ENCODE data around the gene BRSK2. TPM values are rescaled to one million over a fixed set of nuclear protein-coding genes. Genes with fewer than 3 reads are reported as not detected.

Gene BRSK2
- total RNA-seq, 1 donor from 2014 or later, result 9.3 TPM

DNA sequence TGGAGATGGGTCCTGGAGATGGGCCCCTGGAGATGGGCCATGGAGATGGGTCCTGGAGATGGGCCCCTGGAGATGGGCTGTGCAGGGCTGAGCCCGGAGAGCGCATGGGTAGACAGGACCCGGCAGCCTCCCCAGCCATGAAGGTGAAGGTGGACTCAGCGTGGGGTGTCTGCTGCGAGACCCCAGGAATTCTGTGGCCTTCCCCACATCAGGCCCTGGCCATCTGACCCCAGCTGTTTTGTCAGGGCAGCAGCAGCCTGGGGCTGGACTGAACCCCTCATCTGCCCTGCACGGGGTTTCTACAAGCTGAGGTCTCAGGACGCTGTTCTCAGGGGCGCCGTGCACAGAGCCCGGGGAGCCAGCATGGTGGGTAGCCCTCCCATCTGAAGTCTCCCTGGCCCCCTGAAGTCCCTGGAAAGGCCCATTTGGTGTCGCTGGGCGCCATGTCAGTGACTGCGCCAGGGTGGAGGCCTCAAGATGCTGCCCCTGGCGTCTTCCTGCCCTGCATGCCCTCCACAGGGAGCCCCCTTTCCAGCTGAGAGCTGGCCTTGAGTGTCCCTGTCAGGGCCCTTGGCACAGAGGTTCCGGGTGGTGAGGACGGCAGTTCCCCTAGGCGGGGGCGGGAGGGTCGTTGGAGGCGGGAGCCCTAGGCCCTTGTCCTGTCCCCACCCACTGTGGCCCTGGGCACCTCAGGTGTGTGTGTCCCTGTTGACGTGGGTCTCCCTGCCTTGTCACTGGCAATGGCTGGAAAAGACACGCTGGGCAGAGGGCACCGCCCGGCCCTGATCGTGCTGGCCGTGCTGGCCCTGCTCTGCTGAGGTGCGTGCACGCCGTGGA, 5.4 kb downstream of the BRSK2 start:
- H3K27me3 ChIP-seq, result peaks cover 27% of the 10 kb centered on the region
- TF ChIP-seq, protein P1, sequence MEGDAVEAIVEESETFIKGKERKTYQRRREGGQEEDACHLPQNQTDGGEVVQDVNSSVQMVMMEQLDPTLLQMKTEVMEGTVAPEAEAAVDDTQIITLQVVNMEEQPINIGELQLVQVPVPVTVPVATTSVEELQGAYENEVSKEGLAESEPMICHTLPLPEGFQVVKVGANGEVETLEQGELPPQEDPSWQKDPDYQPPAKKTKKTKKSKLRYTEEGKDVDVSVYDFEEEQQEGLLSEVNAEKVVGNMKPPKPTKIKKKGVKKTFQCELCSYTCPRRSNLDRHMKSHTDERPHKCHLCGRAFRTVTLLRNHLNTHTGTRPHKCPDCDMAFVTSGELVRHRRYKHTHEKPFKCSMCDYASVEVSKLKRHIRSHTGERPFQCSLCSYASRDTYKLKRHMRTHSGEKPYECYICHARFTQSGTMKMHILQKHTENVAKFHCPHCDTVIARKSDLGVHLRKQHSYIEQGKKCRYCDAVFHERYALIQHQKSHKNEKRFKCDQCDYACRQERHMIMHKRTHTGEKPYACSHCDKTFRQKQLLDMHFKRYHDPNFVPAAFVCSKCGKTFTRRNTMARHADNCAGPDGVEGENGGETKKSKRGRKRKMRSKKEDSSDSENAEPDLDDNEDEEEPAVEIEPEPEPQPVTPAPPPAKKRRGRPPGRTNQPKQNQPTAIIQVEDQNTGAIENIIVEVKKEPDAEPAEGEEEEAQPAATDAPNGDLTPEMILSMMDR (IDR thresholded peaks at IDR 0.05), result no peak
- no peaks in the 10 kb centered on the region for H3K9me3 ChIP-seq
- intact Hi-C loops (cut with DNase I), result no loop called here
- DNase-seq (ENCODE audit: low spot score in 2 of 2), result no peak
- H3K4me1 ChIP-seq, result peaks cover 4 to 6% of the 10 kb centered on the region in 2 donors
- H3K4me3 ChIP-seq, result no peak overlapping the region
- H3K36me3 ChIP-seq, result no peaks in the 10 kb centered on the region
- no peak overlapping the region for H3K27ac ChIP-seq

DNA sequence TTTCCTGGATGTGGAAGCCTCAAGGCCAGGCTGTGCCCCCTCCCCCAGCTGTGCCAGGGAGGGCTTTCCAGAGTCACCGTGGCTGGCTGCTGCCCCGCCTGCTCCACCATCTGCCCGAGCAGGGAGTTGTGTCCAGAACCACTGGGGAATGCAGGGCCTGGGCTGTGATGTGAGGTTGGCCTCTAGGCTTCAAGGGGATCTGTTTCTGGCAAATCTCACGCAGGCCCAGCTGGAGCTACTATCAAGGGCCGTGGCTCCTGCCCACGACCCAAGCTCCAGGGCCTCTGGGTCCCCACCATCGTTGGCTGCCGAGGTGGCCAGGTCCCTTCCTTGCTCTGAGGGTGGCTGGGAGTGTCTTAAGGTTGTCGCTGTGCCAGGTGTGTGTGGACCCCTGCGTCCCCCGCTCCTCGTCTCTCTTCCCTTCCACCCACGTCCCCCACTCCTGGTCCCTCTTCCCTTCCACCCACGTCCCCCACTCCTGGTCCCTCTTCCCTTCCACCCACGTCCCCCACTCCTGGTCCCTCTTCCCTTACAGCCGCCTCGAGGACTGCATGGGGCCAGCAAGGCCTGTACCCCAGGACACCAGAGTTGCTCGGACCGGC, 6.1 kb downstream of the BRSK2 start:
- no peaks in the 10 kb centered on the region for H3K9me3 ChIP-seq
- intact Hi-C loops (cut with DNase I), result no loop called here
- no peak for DNase-seq (ENCODE audit: low spot score in 2 of 2)
- no peak overlapping the region for H3K27ac ChIP-seq
- no peaks in the 10 kb centered on the region for H3K36me3 ChIP-seq
- H3K27me3 ChIP-seq, result peaks cover 24% of the 10 kb centered on the region
- peaks cover under 1 to 4% of the 10 kb centered on the region in 2 donors for H3K4me1 ChIP-seq
- no peak overlapping the region for H3K4me3 ChIP-seq
- TF ChIP-seq, protein P1 (IDR thresholded peaks at IDR 0.05), result no peak

DNA sequence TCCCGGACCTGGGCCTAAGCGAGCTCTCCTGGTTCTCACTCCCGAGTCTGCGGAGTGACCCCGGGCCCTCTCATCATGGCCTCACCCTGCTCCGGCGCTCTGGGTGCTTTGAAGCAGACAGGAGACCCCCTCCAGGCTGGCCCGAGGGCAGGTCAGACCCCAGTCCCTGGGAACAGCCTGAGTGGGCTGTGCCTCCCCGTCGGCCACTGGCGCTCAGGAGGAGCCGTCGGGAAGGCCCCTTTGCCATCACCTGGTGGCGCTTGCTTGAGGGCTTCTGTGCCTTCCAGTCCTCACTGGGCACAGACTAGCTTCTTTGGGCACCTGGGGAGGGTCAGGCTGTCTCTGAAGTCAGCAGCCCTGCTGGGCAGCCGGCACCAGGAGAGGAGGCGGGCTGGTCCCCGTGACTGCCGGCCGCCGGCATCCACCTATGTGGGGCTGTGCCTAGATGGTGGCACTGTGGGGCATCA, 6.7 kb downstream of the BRSK2 start:
- intact Hi-C loops (cut with DNase I), result no loop called here
- H3K27ac ChIP-seq, result no peak overlapping the region
- H3K36me3 ChIP-seq, result no peaks in the 10 kb centered on the region
- no peak overlapping the region for H3K4me3 ChIP-seq
- no peaks in the 10 kb centered on the region for H3K9me3 ChIP-seq
- TF ChIP-seq, protein P1 (IDR thresholded peaks at IDR 0.05), result no peak
- no peak for DNase-seq (ENCODE audit: low spot score in 2 of 2)
- peaks cover 19% of the 10 kb centered on the region for H3K27me3 ChIP-seq
- H3K4me1 ChIP-seq, result no peaks in the 10 kb centered on the region

DNA sequence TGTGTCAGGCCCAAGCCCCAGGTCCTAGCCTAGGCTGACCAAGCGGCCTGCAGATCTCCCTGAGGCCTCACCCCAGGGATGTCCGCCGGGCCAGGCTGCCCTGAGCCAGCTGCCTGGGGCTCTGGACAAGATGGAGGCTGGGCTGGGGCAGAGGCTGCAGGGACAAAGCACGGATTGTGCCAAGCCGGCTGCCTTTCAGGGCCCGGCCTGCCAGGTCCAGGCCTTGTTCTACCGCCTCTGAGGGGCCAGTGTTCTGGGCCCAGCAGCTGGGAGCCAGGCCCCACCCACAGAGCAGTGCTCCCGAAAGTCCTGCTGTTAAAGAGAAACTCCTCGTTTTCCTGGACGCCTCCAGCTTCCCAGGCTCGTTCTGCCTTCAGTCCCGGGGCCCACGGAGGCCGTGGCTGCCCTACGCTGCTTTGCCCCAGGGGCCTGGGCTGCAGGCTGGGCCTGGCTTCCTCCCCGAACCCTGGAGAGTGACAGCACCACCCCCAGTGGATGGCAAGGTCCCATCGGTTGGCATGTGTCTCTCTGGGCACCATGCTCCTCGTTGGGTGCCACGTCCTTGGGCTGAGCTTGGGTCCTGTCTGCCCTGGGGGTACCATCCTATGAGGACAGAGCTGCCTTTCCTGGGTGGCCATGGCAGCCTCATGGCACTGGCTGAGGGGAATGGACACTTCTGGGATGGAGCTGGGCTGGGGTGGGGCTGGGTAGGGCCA, 7.6 kb downstream of the BRSK2 start:
- intact Hi-C loops (cut with DNase I), result no loop called here
- Histone ChIP-seq H3K4me3 (no peak overlapping the region), H3K27me3 (peaks cover 10% of the 10 kb centered on the region), H3K4me1 (no peaks in the 10 kb centered on the region), H3K36me3 (no peaks in the 10 kb centered on the region), H3K9me3 (no peaks in the 10 kb centered on the region), H3K27ac (no peak overlapping the region)
- TF ChIP-seq, protein P1 (IDR thresholded peaks at IDR 0.05), result no peak
- no peak for DNase-seq (ENCODE audit: low spot score in 2 of 2)

DNA sequence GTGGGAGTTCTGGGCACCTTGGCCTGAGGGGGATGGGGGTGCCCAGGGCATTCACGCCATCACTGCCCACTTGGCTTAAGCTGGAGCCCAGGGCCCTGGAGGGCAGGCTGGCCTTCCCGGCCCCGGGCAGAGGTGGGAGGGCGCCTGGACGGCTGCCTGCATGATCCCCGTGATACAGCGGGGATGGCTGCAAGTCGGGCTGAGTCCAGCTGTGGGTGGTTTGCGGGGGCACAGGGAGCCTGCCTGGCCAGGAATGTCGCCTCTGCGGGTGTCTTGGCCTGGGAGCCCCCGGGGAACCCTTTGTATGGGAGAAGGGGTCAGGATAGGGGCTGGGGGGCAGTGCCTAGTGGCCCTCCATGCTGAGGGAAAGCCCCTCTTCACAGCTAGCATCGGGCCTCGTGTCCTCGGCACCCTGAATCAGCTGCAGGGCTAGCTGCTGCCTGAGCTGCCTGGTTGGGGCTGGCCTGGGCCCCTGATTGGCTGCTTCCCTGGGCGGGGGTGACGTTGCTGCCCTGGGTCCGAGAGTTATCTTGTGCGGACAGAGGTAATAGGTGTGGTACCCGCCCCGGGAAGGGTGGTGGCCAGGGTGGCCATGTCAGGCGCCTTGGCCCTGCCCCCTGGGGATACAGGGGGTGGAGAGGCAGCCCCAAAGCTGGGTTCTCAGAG, 8.3 kb downstream of the BRSK2 start:
- H3K4me3 ChIP-seq, result no peak overlapping the region
- DNase-seq (ENCODE audit: low spot score in 2 of 2), result no peak
- intact Hi-C loops (cut with DNase I), result no loop called here
- H3K9me3 ChIP-seq, result no peaks in the 10 kb centered on the region
- TF ChIP-seq, protein P1 (IDR thresholded peaks at IDR 0.05), result no peak
- no peak overlapping the region for H3K27ac ChIP-seq
- H3K27me3 ChIP-seq, result peaks cover 4% of the 10 kb centered on the region
- no peaks in the 10 kb centered on the region for H3K36me3 ChIP-seq
- no peaks in the 10 kb centered on the region for H3K4me1 ChIP-seq

Measured in ascending aorta (tissue), 2 donors.